NCI-H524 treated with DMSO at 0.1 percent for 48 hours (cell line): ENCODE measurements around the gene ERFE.

ENCODE experiments used
- DNase-seq: peaks from one replicate; lab custom pipeline; 2025; lab: John Stamatoyannopoulos, UW

ERFE gene

GRCh38 chr2:238126775-238127164 lies 32.0 kb upstream of the ERFE start:
- DNase-seq = no peak

- DNase-seq = no peak
Measured at GRCh38 chr2:238127165-238128060, 31.4 kb upstream of the ERFE start.

- no peak for DNase-seq
Measured at GRCh38 chr2:238128061-238128440, 30.7 kb upstream of the ERFE start.

GRCh38 chr2:238128534-238129001 lies 30.2 kb upstream of the ERFE start:
- no peak for DNase-seq

GRCh38 chr2:238129166-238130010 lies 29.4 kb upstream of the ERFE start:
- no peak for DNase-seq

GRCh38 chr2:238130111-238130695 lies 28.6 kb upstream of the ERFE start:
- DNase-seq = no peak

- DNase-seq = no peak
Measured at GRCh38 chr2:238130696-238131628, 27.8 kb upstream of the ERFE start.

- DNase-seq = no peak
Measured at GRCh38 chr2:238131761-238132462, 26.9 kb upstream of the ERFE start.

GRCh38 chr2:238132463-238133450 lies 26.0 kb upstream of the ERFE start:
- no peak for DNase-seq

GRCh38 chr2:238133499-238134392 lies 25.0 kb upstream of the ERFE start:
- no peak for DNase-seq

- no peak for DNase-seq
Measured at GRCh38 chr2:238134393-238134785, 24.4 kb upstream of the ERFE start.

- DNase-seq = no peak
Measured at GRCh38 chr2:238135601-238136150, 23.1 kb upstream of the ERFE start.

GRCh38 chr2:238136820-238137537 lies 21.8 kb upstream of the ERFE start:
- no peak for DNase-seq

- no peak for DNase-seq
Measured at GRCh38 chr2:238137885-238138284, 20.9 kb upstream of the ERFE start.

- no peak for DNase-seq
Measured at GRCh38 chr2:238138331-238139195, 20.2 kb upstream of the ERFE start, which contains the start of gene KLHL30. Gene KLHL30, plus strand, starts transcription at chr2:238138668. Its CDS starts 2,087 bp downstream, at chr2:238140755.
